Pancreas (tissue), 10 donors: ENCODE measurements around the gene AFF1. TPM values are rescaled to one million over a fixed set of nuclear protein-coding genes. Genes with fewer than 3 reads are reported as not detected.
A peak's percentile ranks its signal among the peaks of the same experiment; 100 is the strongest.

ENCODE experiments used
- ATAC-seq, 4 donors: fragments of 200-7000 bp; cut with Tn5 transposase; one replicate each; pipeline versions ENCODE4 v1.8.0 to v1.9.1; 2020; ENCODE audit warnings: mild to moderate bottlenecking in 4 of 4, moderate library complexity in 4 of 4
- DNase-seq, 6 donors: peaks; one replicate each; pipeline ENCODE4 v3.0.0-alpha.2; 2020
- FAIRE-seq: peaks from 2 replicates; lab custom pipeline; 2012; peaks lifted over from hg19 to GRCh38; lab: Jason Lieb, UNC
- H3K27ac ChIP-seq, 4 donors: fragments of 200-600 bp; sonication (generic); 1 replicate in 3 of 4; 2 replicates in 1 of 4; pipeline versions ENCODE4 v1.5.0 to v1.8.0; 2020
- H3K27me3 ChIP-seq, 4 donors: fragments of 200-600 bp; one replicate each; pipeline ENCODE4 v1.8.0; 2021
- H3K36me3 ChIP-seq, 3 donors: fragments of 200-600 bp; sonication (generic) in 1 of 3; one replicate each; pipeline versions ENCODE4 v1.5.0 to v1.8.0; 2020 to 2021
- H3K4me1 ChIP-seq, 3 donors: fragments of 200-600 bp; one replicate each; pipeline ENCODE4 v1.8.0; 2021
- H3K4me3 ChIP-seq, 4 donors: fragments of 200-600 bp; sonication (generic) in 2 of 4; one replicate each; pipeline versions ENCODE4 v1.5.0 to v1.8.0; 2020 to 2021
- H3K9me3 ChIP-seq, 4 donors: fragments of 200-600 bp; one replicate each; pipeline ENCODE4 v1.8.0; 2021
- CTCF ChIP-seq, 4 donors: fragments of 200-600 bp; sonication (generic) in 3 of 4; IDR thresholded peaks; one replicate each; pipeline versions ENCODE4 v1.5.0 to v1.8.0; 2021; ENCODE audit warnings: antibody characterized with exemption in 4 of 4
- WGBS, 2 donors: extraction: QIAGEN DNeasy Blood & Tissue Kit; methylation state at CpG; one replicate each; pipeline ENCODE4 v1.1.7; 2013; 5-methylcytosine and 5-hydroxymethylcytosine counted together
- intact Hi-C, 3 donors: fragments of 100-400 bp; cut with DNase I; formaldehyde crosslinking; loops; one replicate each; pipeline versions ENCODE4 v1.11.1 to v1.14.2; 2022
- polyA plus RNA-seq, 2 donors: library from polyadenylated mRNA; stranded (reverse); fragments of 200-250 nt; gene quantifications; one replicate each; pipeline ENCODE4 v1.2.3, GENCODE V29; 2013
- total RNA-seq, 6 donors: library from RNA; stranded (reverse); fragmentation: NEBNext Ultra II Directional in 4 of 6; extraction: Animal tissue kit (Norgen Biotek cat#: 25700) in 4 of 6; gene quantifications; one replicate each; pipeline versions ENCODE4 v1.2.1 to v1.2.4, GENCODE V29; 2021 to 2023
- donor health status: healthy with polysubstance abuse.
- donor health status: DM: no; HTN: no; CAD: no; lungs with moderate emphysema.
- donor health status: DM: no; HTN: no; CAD: no.
- donor health status: control.
- donor health status: control.
- donor health status: Bipolar disorder and iron deficiency.
- donor health status: DM: yes; HTN: yes; CAD: no.
- donor health status: DM: no; HTN: no; CAD: no.
- donor health status: DM: no; HTN: no; CAD: no.
- donor health status: DM: yes; HTN: yes; CAD: no.

Gene AFF1
- total and polyA plus RNA-seq, 8 donors: 11.8 to 62.0 (median 40.4) TPM

- no peaks in the 10 kb centered on the region for H3K36me3 ChIP-seq
- ATAC-seq (peak; percentile 45 to 66 (median 50)), DNase-seq (no peak), FAIRE-seq (peak; percentile 92)
- peak overlapping the region in 2 of 4 donors; percentile 7 to 17 for H3K27ac ChIP-seq
- no peak overlapping the region for H3K4me3 ChIP-seq
- intact Hi-C loops: no loop called here
- H3K4me1 ChIP-seq: peaks cover 23 to 33% (median 29%) of the 10 kb centered on the region in 3 donors
- TF ChIP-seq CTCF (IDR thresholded peaks at IDR 0.05): no peak
- no peaks in the 10 kb centered on the region for H3K27me3 ChIP-seq
- H3K9me3 ChIP-seq: no peaks in the 10 kb centered on the region
- 67 to 71% methylated on average over 5 of the region's 5 CpGs for WGBS, 2 donors
Observed at GRCh38 chr4:87060957-87061356, 126.1 kb downstream of the AFF1 start.

GRCh38 chr4:87065021-87065420, 130.2 kb downstream of the AFF1 start:
- DNase-seq (no peak), ATAC-seq (no peak), FAIRE-seq (no peak)
- Histone ChIP-seq H3K36me3 (no peaks in the 10 kb centered on the region), H3K27me3 (no peaks in the 10 kb centered on the region), H3K4me3 (no peak overlapping the region), H3K9me3 (no peaks in the 10 kb centered on the region), H3K27ac (no peak overlapping the region), H3K4me1 (peaks cover 0 to 18% (median 11%) of the 10 kb centered on the region in 3 donors)
- intact Hi-C loops: no loop called here
- no peak for TF ChIP-seq CTCF (IDR thresholded peaks at IDR 0.05)
- 76 to 89% methylated on average over 6 of the region's 6 CpGs for WGBS, 2 donors

GRCh38 chr4:87066403-87067123, 131.8 kb downstream of the AFF1 start:
- intact Hi-C loops: no loop called here

GRCh38 chr4:87067124-87067885, 132.5 kb downstream of the AFF1 start:
- intact Hi-C loops: no loop called here
- Histone ChIP-seq H3K27me3 (no peaks in the 10 kb centered on the region), H3K36me3 (no peaks in the 10 kb centered on the region), H3K4me3 (no peak overlapping the region), H3K27ac (no peak overlapping the region), H3K9me3 (no peaks in the 10 kb centered on the region), H3K4me1 (peaks cover 0 to 31% (median 21%) of the 10 kb centered on the region in 3 donors)
- no peak for ATAC-seq
- FAIRE-seq: no peak
- 75 to 77% methylated on average over 2 of the region's 2 CpGs for WGBS, 2 donors
- no peak for DNase-seq
- no peak for TF ChIP-seq CTCF (IDR thresholded peaks at IDR 0.05)

More at GRCh38 chr4:87066403-87067123, 131.8 kb downstream of the AFF1 start:
- DNase-seq (no peak), FAIRE-seq (no peak), ATAC-seq (peak in 1 of 4 donors; percentile 45)
- Histone ChIP-seq H3K9me3 (no peaks in the 10 kb centered on the region), H3K36me3 (no peaks in the 10 kb centered on the region), H3K27ac (no peak overlapping the region), H3K27me3 (no peaks in the 10 kb centered on the region), H3K4me3 (no peak overlapping the region), H3K4me1 (peaks cover 0 to 31% (median 20%) of the 10 kb centered on the region in 3 donors)
- WGBS, 2 donors: 79 to 85% methylated on average over 4 of the region's 4 CpGs
- TF ChIP-seq CTCF (IDR thresholded peaks at IDR 0.05): no peak
